Left renal cortex interstitium (tissue), 4 donors: ENCODE data around the gene UQCR10. TPM values are rescaled to one million over a fixed set of nuclear protein-coding genes. Genes with fewer than 3 reads are reported as not detected.
"Not testable (repeated sequence)": the region's sequence is repeated elsewhere in the genome, so short reads cannot be mapped to it uniquely, and the experiment has no call there.

Source experiments
- DNase-seq, 4 donors: peaks; one replicate each; pipeline ENCODE4 v3.0.0-alpha.2; 2013; ENCODE audit warnings: low read depth in 4 of 4, low spot score in 2 of 4, missing footprints in 1 of 4
- polyA plus RNA-seq, 4 donors: library from polyadenylated mRNA; unstranded; fragments of 120-200 nt; gene quantifications; one replicate each; pipeline ENCODE4 v1.2.1, GENCODE V29; 2013; ENCODE audit not compliant: insufficient read length in 4 of 4

Gene UQCR10
- polyA plus RNA-seq, 4 donors: 127 to 183 (median 150) TPM

GRCh38 chr22:29735416-29735815 lies 31.8 kb upstream of the UQCR10 start:
- no peak for DNase-seq

- DNase-seq: no peak
These were observed 29.7 kb upstream of the UQCR10 start for GRCh38 chr22:29737251-29738117.

GRCh38 chr22:29738118-29738815 lies 28.9 kb upstream of the UQCR10 start:
- DNase-seq: no peak

GRCh38 chr22:29739346-29739875 lies 27.8 kb upstream of the UQCR10 start:
- no peak for DNase-seq

- DNase-seq: no peak
These were observed 27.0 kb upstream of the UQCR10 start for GRCh38 chr22:29740216-29740615.

- DNase-seq: no peak
These were observed 25.2 kb upstream of the UQCR10 start for GRCh38 chr22:29741926-29742325.

- DNase-seq: no peak
These were observed 24.8 kb upstream of the UQCR10 start for GRCh38 chr22:29742326-29742725.

GRCh38 chr22:29744902-29745301 lies 22.3 kb upstream of the UQCR10 start:
- DNase-seq: no peak

GRCh38 chr22:29747832-29748231 lies 19.3 kb upstream of the UQCR10 start:
- DNase-seq: no peak

- DNase-seq: no peak
These were observed 18.8 kb upstream of the UQCR10 start for GRCh38 chr22:29748248-29748893.

- no peak for DNase-seq
These were observed 17.1 kb upstream of the UQCR10 start for GRCh38 chr22:29750029-29750428.

- DNase-seq: no peak
These were observed 16.3 kb upstream of the UQCR10 start for GRCh38 chr22:29750559-29751538.

GRCh38 chr22:29751669-29752068 lies 15.5 kb upstream of the UQCR10 start:
- no peak for DNase-seq

GRCh38 chr22:29753808-29754657 lies 13.1 kb upstream of the UQCR10 start:
- DNase-seq: no peak

- DNase-seq: not testable (repeated sequence)
These were observed 12.3 kb upstream of the UQCR10 start for GRCh38 chr22:29754658-29755395.

- DNase-seq: no peak
These were observed 11.3 kb upstream of the UQCR10 start for GRCh38 chr22:29755889-29756288.

- DNase-seq: no peak
These were observed 10.8 kb upstream of the UQCR10 start for GRCh38 chr22:29756341-29756740.

- DNase-seq: no peak
These were observed 10.1 kb upstream of the UQCR10 start for GRCh38 chr22:29757096-29757495.
